SH-SY5Y (cell line): ENCODE measurements around the gene PUM1.

ENCODE experiments used
- GATA2 ChIP-seq: IDR thresholded peaks from 2 replicates; pipeline ENCODE4 v1.6.1; 2011; ENCODE audit warnings: mild to moderate bottlenecking, low read depth, low read length
- GATA3 ChIP-seq: IDR thresholded peaks from 2 replicates; pipeline ENCODE4 v1.6.1; 2011; ENCODE audit warnings: low read depth, mild to moderate bottlenecking, low read length, moderate library complexity

GRCh38 chr1:30982431-30982830 is 83.1 kb downstream of the PUM1 start:
- TF ChIP-seq GATA2 (peak; percentile 52; the same call in 1 of the 2 replicates), GATA3 (peak; percentile 45; the same call in 1 of the 2 replicates)
